Activated CD8-positive, alpha-beta memory T cell treated with anti-CD3 and anti-CD28 coated beads, Interleukin-2, amount 50 U/mL, for 4 hours (primary cell): ENCODE data around the gene TENT4A.

Experiments
- DNase-seq: peaks from one replicate; pipeline ENCODE4 v3.0.0-alpha.2; 2020

Gene TENT4A

GRCh38 chr5:6718718-6719117 is 5.5 kb downstream of the TENT4A start:
- DNase-seq, result no peak

DNA sequence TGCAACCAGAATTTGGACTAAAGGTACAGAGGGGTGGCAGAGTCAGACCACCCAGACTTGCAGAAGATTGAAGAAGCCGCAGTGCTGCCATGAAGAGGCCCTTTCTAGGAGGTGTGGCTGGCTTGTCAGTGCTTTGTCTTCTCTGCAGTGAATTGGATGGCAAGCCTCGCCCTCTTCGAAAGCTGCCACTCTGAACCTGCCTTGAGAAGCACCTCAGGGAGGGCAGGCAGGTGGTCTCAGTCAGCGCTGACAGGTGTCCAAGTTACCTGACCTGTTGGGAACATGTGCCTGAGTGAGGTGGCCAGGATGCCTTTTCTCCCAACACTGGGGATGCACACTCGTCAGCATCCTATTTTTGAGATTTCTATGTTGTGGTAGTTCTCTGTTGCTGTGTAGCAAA is 6.2 kb downstream of the TENT4A start:
- DNase-seq, result no peak

DNA sequence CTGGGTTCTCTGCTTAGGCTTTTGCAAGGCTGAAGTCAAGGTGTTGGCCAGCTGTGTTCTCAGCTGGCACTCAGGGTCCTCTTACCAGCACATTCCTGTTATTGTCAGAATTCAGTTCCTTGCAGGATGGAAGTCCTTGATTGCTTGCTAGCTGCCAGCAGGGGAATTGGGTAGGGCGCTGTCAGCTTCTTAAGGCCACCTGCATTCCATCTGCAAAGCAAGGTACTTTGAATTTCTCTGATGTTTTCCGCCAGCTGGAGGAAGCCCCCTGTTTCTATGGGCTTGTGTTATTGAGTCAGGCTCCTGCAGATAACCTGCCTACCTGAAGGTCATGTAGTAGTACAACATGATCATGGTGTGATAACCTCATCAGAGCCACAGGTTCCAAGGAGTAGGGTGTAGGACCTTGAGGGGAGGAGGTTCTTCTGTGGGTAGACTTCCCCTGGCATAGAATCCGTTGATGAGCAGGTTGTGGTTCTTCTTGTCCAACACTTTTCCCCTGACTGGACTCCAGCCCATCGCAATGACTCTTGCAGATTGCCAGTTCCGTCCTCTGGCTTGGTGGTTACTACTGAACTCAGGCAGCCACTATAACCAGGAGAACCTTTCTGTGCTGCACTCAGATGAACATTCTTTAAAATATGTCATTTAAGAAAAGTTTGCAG is 6.8 kb downstream of the TENT4A start:
- no peak for DNase-seq

DNA sequence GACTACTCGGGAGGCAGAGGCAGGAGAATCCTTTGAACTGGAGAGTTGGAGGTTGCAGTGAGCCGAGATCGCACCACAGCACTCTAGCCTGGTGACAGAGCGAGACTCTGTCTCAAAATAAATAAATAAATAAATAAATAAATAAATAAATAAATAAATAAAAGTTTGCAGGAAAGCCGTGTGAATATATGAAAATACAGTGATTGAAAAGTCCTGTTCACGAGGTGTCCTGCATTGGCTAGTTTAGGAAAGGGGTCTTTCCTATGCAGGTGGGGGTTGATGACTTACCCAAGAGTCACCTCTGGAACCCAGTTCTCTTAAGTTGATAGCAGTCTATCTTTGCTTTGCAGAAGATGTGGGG is 7.3 kb downstream of the TENT4A start:
- no peak for DNase-seq

- DNase-seq, result no peak
Measured at GRCh38 chr5:6721442-6721841, 8.2 kb downstream of the TENT4A start.

DNA sequence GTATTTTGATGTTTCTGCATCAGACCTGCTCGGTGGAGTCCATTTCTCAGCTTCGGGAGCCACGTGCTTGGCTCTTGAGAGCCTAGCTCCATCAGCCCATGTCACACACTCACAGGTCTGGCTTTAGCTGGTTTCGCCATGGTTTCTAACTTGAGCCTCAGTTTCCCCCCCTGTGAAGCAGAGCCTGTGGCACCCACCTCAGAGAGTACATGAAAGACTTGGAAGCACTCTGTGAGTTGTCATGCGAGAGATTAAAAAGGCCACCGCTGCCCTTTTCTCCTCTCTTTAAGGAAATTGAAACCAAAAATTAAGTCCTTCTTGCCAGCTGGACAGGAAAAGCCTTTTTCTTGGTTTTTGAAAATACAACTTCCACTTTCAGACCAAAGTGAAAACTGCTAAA is 8.8 kb downstream of the TENT4A start:
- DNase-seq, result no peak

DNA sequence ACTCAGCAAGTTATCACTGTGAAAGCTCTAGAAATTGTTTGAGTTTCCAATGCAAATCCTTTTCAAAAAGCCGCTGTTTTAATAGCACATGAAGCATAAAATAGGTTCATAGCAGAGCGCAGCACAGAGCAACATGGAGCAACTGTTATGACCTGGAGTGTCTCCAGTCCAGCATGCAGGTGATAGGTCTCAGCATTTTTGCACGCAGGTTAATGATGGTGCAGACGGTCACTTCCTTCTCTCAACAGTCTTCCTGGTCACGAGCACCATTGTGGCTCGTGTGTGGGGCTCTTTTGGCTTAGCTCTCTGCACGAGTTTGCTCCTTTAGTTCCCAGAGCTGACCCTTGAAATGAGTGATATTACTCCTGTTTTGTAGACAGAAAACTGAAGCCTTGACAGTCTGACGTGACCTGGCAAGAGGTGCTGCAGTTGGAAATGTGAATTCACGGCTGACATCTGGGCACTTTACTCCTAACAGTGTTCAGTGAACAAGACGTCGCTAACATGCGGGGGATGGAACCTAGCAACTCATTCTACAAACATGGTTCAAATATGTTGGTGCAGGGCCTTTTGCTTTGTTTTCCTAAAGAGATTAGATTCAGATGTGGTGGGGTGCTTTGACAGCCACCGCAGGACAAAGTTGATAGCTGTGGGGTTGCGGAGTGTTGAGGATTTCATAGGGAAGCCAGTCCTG is 10.0 kb downstream of the TENT4A start:
- DNase-seq, result no peak

DNA sequence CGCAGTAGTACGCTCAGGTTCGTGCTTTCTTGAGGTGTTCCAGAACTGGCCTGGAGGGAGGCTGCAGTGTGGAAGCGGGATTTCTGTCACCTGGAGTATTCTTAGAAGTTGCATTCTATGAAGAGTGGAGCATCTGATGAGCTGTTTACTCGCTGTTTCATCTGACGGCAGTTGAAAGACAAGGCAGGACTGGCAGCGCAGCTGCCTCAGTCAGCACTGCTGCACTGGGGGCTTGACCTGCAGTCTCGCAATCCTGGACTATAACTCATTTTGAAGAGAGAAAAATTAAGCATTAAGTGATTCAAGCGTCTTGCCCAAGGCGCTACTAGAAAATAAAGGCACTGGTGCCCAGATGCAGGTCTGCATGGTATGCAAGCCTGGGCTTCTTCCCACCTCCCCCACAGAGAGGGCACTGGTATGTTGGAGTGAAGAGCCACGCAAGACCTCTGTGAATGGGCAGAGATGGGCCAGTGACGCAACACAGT is 10.6 kb downstream of the TENT4A start:
- no peak for DNase-seq

DNA sequence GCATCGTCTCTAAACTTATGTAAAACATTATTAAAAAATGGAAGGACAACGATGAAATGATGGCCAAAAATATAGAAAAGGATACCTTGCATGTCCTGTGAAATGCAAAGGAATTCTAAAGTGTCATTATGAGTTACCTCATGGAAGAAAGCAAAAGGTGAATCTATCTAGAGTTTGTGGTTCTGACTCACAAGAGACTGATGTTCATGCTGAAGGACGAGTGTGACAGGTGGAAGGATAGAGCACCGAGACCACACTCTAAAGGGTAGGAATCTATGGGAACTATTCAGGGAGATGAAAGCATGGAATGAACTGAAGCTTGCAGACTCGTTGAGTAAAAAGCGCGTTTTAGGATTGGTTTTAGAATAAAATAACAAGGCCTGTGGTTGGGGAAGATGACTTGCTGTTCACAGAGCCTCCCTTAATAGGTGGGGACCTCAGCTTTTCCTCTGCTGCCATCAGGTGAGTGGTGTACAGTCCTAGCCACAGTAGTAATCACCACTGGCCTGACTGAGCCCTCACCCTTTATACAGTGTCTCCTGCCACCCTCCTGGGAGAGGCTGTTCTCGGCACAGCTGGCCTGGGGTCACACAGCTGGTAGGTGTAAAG is 11.2 kb downstream of the TENT4A start:
- no peak for DNase-seq

DNA sequence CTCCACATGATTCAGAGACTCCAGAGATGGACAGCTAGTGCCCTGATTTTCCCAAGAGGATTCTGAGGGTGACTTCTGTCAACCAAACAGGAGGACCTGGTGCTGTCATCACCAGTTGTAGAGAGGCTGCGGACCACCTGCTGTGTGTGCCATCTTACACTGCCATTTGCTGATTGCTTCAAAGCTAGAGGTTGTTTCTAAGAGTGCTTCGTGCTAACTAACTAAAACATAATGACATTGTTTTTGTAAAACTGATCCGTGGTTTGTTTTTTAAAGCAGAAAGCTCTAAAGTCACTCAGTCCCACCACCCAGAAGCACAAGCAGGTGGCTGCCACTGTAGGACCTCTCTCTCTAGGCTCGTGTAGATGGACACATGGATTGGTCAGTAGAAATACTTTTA is 12.2 kb downstream of the TENT4A start:
- no peak for DNase-seq

DNA sequence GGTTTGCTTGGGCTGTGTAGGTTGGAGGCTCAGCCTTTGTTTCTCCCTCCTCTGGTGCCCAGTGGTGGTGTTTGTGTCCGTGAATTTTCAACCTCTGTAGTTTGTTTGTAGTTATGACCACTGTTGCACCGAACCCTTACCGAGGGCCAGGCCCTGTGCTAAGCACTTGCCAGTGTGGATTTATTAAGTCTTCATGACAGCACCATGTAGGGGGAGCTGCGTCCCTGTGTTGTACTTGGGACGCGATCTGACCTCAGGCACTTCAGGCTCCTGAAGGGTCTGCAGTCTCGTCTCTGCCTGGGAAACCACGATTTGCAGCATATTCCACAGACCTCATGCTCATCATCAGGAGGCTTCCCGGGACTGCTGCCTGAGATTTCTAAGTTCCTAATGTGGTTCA is 12.8 kb downstream of the TENT4A start:
- no peak for DNase-seq

DNA sequence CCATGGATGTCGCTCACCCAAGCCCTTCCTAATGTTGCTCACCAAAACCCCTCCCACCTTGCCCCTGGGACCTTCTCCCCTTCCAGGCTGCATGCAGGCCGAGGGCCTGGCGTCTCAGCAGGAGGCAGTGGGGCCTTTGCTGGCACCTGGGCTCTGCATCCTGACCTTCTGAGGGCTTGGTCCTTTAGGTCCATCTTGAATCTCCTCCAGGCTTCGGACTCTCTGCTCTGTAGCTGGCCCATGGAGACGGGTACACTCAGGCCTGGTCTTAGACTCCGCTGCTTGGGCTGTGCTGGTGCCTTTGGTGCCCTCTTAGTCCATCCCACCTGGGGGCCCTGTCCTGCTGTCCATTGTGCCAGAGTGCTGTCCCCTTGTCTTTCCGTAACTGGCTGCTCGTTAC is 14.0 kb downstream of the TENT4A start:
- no peak for DNase-seq

DNA sequence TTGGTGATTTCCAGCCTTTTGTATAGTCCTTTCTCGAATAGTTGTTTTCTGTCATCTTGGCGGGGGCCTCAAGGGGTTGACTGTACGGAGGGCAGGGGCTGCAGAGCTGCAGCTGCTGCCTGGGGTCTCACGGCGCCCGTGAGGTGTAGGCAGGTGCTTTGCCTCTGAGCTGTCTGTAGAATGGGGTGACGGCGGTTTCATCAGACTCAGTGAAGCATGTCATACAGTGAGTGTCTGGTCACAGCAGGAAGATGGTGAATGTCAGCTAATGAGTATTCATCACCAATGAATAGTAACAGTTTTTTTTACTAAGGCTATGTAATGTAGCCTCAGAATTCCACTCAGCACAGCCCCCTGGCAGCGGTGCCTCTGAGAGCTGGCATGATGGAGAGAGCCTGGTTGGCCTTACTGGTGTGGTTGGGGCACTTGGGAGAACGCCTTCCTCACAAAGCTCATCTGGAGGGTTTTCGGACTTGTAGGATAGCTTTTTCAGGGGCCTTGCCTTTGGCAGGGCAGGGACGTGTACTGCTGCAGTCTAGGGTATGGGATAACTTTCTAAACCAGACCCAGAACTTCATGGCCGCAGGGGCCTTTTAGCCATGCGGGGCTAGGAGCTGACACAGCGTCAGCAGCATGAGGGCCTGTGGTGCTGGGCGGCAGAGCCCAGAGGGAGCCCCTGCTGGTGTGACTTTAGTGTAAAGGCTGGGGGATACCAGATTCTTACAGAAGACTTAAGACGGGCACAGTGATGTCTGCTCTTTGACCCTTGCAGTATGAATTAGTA is 15.0 kb downstream of the TENT4A start:
- DNase-seq, result no peak

GRCh38 chr5:6728795-6729183 is 15.6 kb downstream of the TENT4A start:
- DNase-seq, result no peak

- DNase-seq, result no peak
Measured at GRCh38 chr5:6729386-6730310, 16.4 kb downstream of the TENT4A start.

DNA sequence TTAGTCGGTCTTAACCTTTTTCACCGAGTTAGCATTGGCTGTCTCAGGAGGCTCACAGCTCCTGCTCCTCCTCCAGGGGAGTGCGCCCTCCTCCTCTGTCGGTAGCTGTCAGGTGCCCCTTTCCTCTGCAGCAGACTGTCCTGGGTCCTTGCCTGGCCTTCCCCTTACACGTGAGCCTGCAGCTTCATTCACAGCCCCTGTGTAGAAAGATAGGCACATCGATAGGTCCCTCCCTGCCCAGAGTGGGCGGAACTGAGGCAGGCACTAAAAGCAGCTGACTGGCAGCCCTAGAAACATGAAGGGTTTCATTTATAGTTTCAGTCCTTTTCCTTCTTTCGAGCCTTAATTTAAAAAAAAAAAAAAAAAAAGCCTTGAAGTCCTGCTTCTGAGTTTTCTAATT is 17.2 kb downstream of the TENT4A start:
- DNase-seq, result no peak

- no peak for DNase-seq
Measured at GRCh38 chr5:6730807-6731206, 17.6 kb downstream of the TENT4A start.

GRCh38 chr5:6731465-6732237 is 18.4 kb downstream of the TENT4A start:
- DNase-seq, result no peak

DNA sequence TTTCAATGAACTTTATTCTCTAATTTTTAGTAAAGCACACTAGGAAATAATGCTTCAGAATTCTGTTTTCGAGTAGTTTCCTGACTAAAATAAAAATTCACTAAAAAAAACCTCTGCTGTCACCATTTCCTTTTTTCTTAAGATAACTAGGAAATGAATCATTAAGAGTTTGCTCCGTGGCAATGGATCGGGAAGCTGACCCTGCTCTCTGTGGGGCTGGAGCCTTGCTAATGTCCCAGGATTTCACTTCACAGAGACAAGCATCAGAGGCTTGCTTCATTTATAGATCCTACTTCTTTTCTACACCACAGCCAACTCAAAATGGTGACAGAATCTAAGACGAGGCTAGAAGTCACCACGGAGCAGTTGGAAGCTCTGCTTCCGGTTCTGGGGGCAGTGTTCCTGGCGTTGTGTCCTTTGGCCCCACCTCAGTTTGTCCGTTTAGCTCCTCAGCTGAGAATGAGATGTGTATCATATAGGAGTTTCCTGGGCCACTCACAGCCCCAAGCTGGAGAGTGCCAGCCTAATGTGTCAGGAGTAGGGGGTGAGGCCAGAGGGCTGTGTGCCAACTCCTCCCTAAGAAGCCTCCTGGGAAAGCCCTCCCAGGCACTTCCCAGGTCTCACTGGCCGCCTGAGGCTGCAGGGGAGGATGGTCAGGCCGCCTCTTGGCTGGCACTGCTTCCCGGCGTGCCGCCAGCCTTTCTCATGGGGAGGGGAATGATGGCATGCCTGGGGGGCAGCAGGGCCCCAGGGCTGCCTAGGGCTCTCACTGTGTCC is 19.6 kb downstream of the TENT4A start:
- DNase-seq, result no peak

DNA sequence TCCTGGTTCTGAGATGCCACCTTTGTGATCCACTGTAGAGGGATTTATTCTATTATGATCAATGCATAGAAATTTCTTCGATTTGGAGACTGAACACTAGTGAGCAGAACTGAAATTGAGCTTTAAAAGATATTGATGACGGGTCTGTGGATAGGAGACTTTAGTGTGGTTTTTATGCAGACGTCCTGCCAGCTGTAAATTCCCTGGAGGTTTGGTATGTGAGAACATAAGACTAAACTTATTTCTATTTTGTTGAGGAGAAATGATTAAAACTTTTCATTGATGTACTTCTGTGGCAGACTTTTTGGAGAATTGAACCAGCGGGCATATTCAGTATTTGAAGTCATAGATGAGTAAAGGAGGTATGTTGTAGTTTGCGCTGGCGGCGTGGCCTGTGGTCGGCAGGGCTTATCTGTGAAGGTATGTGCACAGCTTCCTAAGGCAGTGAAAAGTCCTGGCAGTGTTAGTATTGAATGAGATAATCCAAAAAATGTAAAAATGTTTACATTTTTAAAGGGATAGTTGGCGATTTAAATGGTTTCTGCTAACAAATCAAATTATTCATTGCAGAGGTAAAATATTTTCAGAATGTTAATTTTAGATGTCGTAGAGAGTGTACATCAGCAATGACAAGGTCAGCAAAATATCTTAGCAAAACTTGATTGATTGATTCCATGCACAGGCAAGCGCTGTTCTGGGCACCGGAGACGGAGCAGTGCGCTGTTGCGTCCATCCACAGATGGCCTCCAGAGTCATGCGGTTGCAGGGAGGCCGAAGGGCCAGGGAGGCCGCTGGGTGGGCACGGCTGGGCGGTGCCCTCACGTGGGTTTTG is 20.4 kb downstream of the TENT4A start:
- no peak for DNase-seq
